ENCODE results near the gene BUB1B. TPM values are rescaled to one million over a fixed set of nuclear protein-coding genes. Genes with fewer than 3 reads are reported as not detected.

Gene BUB1B
- total RNA-seq, 2 experiments from 2014 or later: 91.9 to 94.9 TPM

GRCh38 chr15:40263024-40263754 lies 102.3 kb downstream of the BUB1B start:
- no peaks in the 10 kb centered on the region for H3K4me1 Mint-ChIP-seq (ENCODE audit: low read depth)
- H3K9me3 Mint-ChIP-seq (ENCODE audit: insufficient read depth): no peaks in the 10 kb centered on the region
- CTCF ChIA-PET: interaction anchor here (1.2 to 5.6 kb wide), 5 partner anchors 10 to 159 kb away, joined by 4 to 45 read pairs (median 4); no protein-coding TSS in a partner anchor
- no peak overlapping the region for H3K27ac Mint-ChIP-seq
- POLR2A ChIA-PET: interaction anchor here (0.6 kb wide), 1 partner anchor 368 kb away, joined by 4 read pairs; no protein-coding TSS in a partner anchor
- no peaks in the 10 kb centered on the region for H3K36me3 Mint-ChIP-seq (ENCODE audit: low read depth)
- no peak overlapping the region for H3K4me3 Mint-ChIP-seq
- H3K27me3 Mint-ChIP-seq (ENCODE audit: low read depth): peaks cover 7% of the 10 kb centered on the region
- DNase-seq: no peak
- no peak for ATAC-seq

GRCh38 chr15:40264321-40265153 lies 103.7 kb downstream of the BUB1B start:
- Mint-ChIP-seq H3K27me3 (ENCODE audit: low read depth) (peaks cover 7% of the 10 kb centered on the region), H3K27ac (no peak overlapping the region), H3K4me1 (ENCODE audit: low read depth) (no peaks in the 10 kb centered on the region), H3K36me3 (ENCODE audit: low read depth) (no peaks in the 10 kb centered on the region), H3K9me3 (ENCODE audit: insufficient read depth) (no peaks in the 10 kb centered on the region), H3K4me3 (no peak overlapping the region)
- POLR2A ChIA-PET: no interaction called here
- ATAC-seq (no peak), DNase-seq (no peak)
- CTCF ChIA-PET: interaction anchor here (0.7 to 5.6 kb wide), 7 partner anchors 9 to 219 kb away, joined by 3 to 45 read pairs (median 4); no protein-coding TSS in a partner anchor

- ChIA-PET CTCF (interaction anchor here (5.6 kb wide), 1 partner anchor 8 kb away, joined by 45 read pairs; no protein-coding TSS in a partner anchor), POLR2A (no interaction called here)
- DNase-seq (no peak), ATAC-seq (no peak)
- Mint-ChIP-seq H3K9me3 (ENCODE audit: insufficient read depth) (no peaks in the 10 kb centered on the region), H3K27ac (no peak overlapping the region), H3K4me3 (no peak overlapping the region), H3K27me3 (ENCODE audit: low read depth) (peaks cover 5% of the 10 kb centered on the region), H3K4me1 (ENCODE audit: low read depth) (no peaks in the 10 kb centered on the region), H3K36me3 (ENCODE audit: low read depth) (no peaks in the 10 kb centered on the region)
These were observed 104.5 kb downstream of the BUB1B start for GRCh38 chr15:40265355-40265754.

GRCh38 chr15:40265875-40266274 lies 105.0 kb downstream of the BUB1B start:
- Mint-ChIP-seq H3K36me3 (ENCODE audit: low read depth) (no peaks in the 10 kb centered on the region), H3K27me3 (ENCODE audit: low read depth) (peaks cover 5% of the 10 kb centered on the region), H3K9me3 (ENCODE audit: insufficient read depth) (no peaks in the 10 kb centered on the region), H3K27ac (no peak overlapping the region), H3K4me3 (no peak overlapping the region), H3K4me1 (ENCODE audit: low read depth) (no peaks in the 10 kb centered on the region)
- ATAC-seq (no peak), DNase-seq (no peak)
- CTCF ChIA-PET: interaction anchor here (5.6 kb wide), 1 partner anchor 8 kb away, joined by 45 read pairs; no protein-coding TSS in a partner anchor
- POLR2A ChIA-PET: no interaction called here

- CTCF ChIA-PET: interaction anchor here (1.5 kb wide), 1 partner anchor 221 kb away, joined by 3 read pairs; no protein-coding TSS in a partner anchor
- DNase-seq (no peak), ATAC-seq (no peak)
- Mint-ChIP-seq H3K27ac (no peak overlapping the region), H3K36me3 (ENCODE audit: low read depth) (no peaks in the 10 kb centered on the region), H3K27me3 (ENCODE audit: low read depth) (peaks cover 2% of the 10 kb centered on the region), H3K4me3 (no peak overlapping the region), H3K4me1 (ENCODE audit: low read depth) (no peaks in the 10 kb centered on the region), H3K9me3 (ENCODE audit: insufficient read depth) (no peaks in the 10 kb centered on the region)
- POLR2A ChIA-PET: no interaction called here
These were observed 106.0 kb downstream of the BUB1B start for GRCh38 chr15:40266828-40267304.

GRCh38 chr15:40267670-40268069 lies 106.8 kb downstream of the BUB1B start:
- H3K9me3 Mint-ChIP-seq (ENCODE audit: insufficient read depth): no peaks in the 10 kb centered on the region
- no peak for DNase-seq
- H3K4me3 Mint-ChIP-seq: no peak overlapping the region
- no peaks in the 10 kb centered on the region for H3K27me3 Mint-ChIP-seq (ENCODE audit: low read depth)
- H3K36me3 Mint-ChIP-seq (ENCODE audit: low read depth): no peaks in the 10 kb centered on the region
- CTCF ChIA-PET: interaction anchor here (1.5 kb wide), 1 partner anchor 222 kb away, joined by 3 read pairs; no protein-coding TSS in a partner anchor
- POLR2A ChIA-PET: no interaction called here
- H3K4me1 Mint-ChIP-seq (ENCODE audit: low read depth): no peaks in the 10 kb centered on the region
- no peak overlapping the region for H3K27ac Mint-ChIP-seq
- no peak for ATAC-seq

GRCh38 chr15:40269604-40270003 lies 108.7 kb downstream of the BUB1B start:
- Mint-ChIP-seq H3K27me3 (ENCODE audit: low read depth) (no peaks in the 10 kb centered on the region), H3K36me3 (ENCODE audit: low read depth) (no peaks in the 10 kb centered on the region), H3K9me3 (ENCODE audit: insufficient read depth) (no peaks in the 10 kb centered on the region), H3K4me1 (ENCODE audit: low read depth) (no peaks in the 10 kb centered on the region), H3K27ac (no peak overlapping the region), H3K4me3 (no peak overlapping the region)
- ChIA-PET POLR2A (no interaction called here), CTCF (interaction anchor here (0.9 to 7.6 kb wide), 6 partner anchors 10 to 224 kb away, joined by 3 to 214 read pairs (median 4); no protein-coding TSS in a partner anchor)
- DNase-seq (no peak), ATAC-seq (no peak)

GRCh38 chr15:40270246-40270995 lies 109.6 kb downstream of the BUB1B start:
- peaks cover 3% of the 10 kb centered on the region for H3K4me1 Mint-ChIP-seq (ENCODE audit: low read depth)
- ChIA-PET POLR2A (no interaction called here), CTCF (interaction anchor here (0.9 to 7.6 kb wide), 7 partner anchors 9 to 225 kb away, joined by 3 to 214 read pairs (median 3); no protein-coding TSS in a partner anchor)
- DNase-seq (peak; percentile 31), ATAC-seq (peak; percentile 38)
- no peaks in the 10 kb centered on the region for H3K36me3 Mint-ChIP-seq (ENCODE audit: low read depth)
- no peak overlapping the region for H3K4me3 Mint-ChIP-seq
- H3K27me3 Mint-ChIP-seq (ENCODE audit: low read depth): no peaks in the 10 kb centered on the region
- no peaks in the 10 kb centered on the region for H3K9me3 Mint-ChIP-seq (ENCODE audit: insufficient read depth)
- peak overlapping the region; percentile 23 for H3K27ac Mint-ChIP-seq

Other genes with a start within 250 kb of the BUB1B start
- gene GPR176, start 240.8 kb upstream of the BUB1B start, total RNA-seq: not detected
- gene EIF2AK4, start 227.0 kb upstream of the BUB1B start, total RNA-seq: 10 to 100 TPM; 28.2 to 29.8 TPM
- gene SRP14, start 121.9 kb upstream of the BUB1B start, total RNA-seq: 100 to 1,000 TPM; 178 to 182 TPM
- 1 to 10 TPM; 2.2 to 4.0 TPM for gene BMF, start 52.2 kb upstream of the BUB1B start, total RNA-seq
- gene PAK6, start 78.0 kb downstream of the BUB1B start, total RNA-seq: 1 to 10 TPM; 1.2 to 1.4 TPM
- under 1 TPM in 1 of 2 experiments, not detected in 1; 0.37 TPM for gene ANKRD63, start 122.0 kb downstream of the BUB1B start, total RNA-seq
- 100 to 1,000 TPM; 133 to 160 TPM for gene PLCB2, start 146.9 kb downstream of the BUB1B start, total RNA-seq
- 1 to 10 TPM; 8.7 to 9.4 TPM for gene INAFM2, start 162.6 kb downstream of the BUB1B start, total RNA-seq
- under 1 TPM; 0.76 to 0.84 TPM for gene CCDC9B, start 179.9 kb downstream of the BUB1B start, total RNA-seq
- gene PHGR1, start 190.0 kb downstream of the BUB1B start, total RNA-seq: not detected
- 1 to 10 TPM in 1 of 2 experiments, under 1 TPM in 1; 0.82 to 2.6 TPM for gene DISP2, start 197.2 kb downstream of the BUB1B start, total RNA-seq
- gene KNSTRN, start 221.7 kb downstream of the BUB1B start, total RNA-seq: 10 to 100 TPM; 71.1 to 74.1 TPM
- 10 to 100 TPM; 77.7 to 79.9 TPM for gene IVD, start 244.7 kb downstream of the BUB1B start, total RNA-seq